GM19468 (cell line): ENCODE results near the gene QRFP.
"Not testable (repeated sequence)": the region's sequence is repeated elsewhere in the genome, so short reads cannot be mapped to it uniquely, and the experiment has no call there.

ENCODE experiments used
- ATAC-seq: cut with Tn5 transposase; IDR thresholded peaks from one replicate; pipeline ENCODE4 v1.9.1; 2021; ENCODE audit warnings: mild to moderate bottlenecking, moderate library complexity, moderate number of reproducible peaks; ENCODE audit not compliant: unreplicated experiment; ENCODE audit errors: extremely low read depth

The QRFP gene

GRCh38 chr9:130858739-130859705 is 37.6 kb downstream of the QRFP start:
- no peak for ATAC-seq

GRCh38 chr9:130857864-130858738 is 38.5 kb downstream of the QRFP start:
- ATAC-seq = no peak

DNA sequence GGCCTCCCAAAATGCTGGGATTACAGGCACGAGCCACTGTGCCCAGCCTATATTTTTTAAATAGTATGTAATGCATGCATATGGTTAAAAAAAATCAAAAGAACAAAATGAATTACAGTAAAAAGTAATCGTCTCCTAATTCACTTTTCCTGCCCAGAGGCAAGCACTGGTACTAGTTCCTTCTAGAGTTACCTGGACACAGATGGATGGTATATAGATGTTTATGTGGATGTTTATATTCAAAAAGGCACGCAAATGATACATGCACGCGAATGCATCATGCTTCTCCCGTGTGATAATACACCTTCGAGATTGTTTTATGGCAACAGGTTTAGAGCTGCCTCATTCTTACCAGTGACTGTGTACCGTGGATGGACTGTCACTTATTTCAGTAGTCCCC is 40.1 kb downstream of the QRFP start:
- ATAC-seq = no peak

GRCh38 chr9:130854835-130855234 is 41.8 kb downstream of the QRFP start:
- ATAC-seq = no peak

- ATAC-seq = no peak
Observed at GRCh38 chr9:130854092-130854491, 42.5 kb downstream of the QRFP start.

DNA sequence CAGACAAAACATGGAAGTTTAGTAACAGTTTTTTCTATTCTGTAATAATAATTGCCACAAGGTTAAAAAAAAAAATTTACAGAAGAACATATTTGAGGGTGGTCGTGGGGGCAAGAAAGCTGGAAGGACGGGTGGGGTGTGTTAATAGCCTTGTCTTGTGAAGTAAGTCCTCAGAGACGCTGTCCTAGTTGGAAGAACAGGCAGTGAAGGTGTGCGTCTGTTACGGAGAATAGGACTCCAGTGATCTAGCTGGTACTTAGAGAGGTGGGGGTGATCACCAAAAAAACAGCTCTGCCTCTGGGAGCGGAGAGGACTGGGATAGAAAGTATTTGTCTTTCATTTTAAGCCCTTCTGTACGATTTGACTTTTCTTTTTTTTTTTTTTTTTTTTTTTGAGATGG is 43.8 kb downstream of the QRFP start:
- ATAC-seq = no peak

GRCh38 chr9:130849356-130849755 is 47.3 kb downstream of the QRFP start:
- no peak for ATAC-seq

GRCh38 chr9:130848514-130848913 is 48.1 kb downstream of the QRFP start:
- not testable (repeated sequence) for ATAC-seq

- ATAC-seq = no peak
Observed at GRCh38 chr9:130847306-130848217, 49.0 kb downstream of the QRFP start.

DNA sequence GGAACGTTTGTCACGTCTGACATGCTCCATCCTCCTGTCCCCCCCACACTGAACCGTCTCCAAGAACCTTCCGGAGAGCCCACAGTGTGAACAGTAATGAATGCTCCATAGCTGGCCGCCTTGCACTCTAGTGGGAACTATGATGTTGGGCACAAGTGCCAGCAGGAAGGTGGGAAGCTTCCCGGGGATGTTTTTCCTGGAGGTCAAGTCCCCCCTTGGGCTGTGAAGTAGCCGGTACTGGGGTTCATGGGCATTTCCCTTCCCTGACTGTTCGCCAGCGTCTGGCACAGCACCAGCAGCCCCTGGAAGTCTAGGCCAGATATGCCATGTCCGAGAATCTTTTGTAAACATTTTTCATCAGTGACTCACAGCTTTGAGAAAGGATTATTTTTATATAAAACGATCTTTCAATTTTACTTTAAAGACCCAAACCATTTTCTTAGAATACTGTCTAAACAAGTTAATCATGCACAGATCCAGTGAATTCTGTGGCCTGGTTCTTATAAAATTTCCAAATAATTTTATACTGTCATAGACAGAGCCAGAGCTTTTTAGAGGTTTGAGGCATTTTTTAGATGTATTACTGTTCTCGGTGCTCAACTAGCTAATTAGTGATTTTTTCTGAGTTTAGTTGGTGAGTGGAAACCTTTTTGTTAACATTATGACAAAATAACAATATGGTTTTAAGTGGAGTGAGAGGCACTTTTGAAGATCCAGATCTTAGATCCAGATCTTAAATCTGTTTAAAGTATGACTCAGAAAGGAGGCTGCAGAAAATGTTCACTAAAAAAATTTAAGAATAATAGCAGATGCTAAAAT is 49.9 kb downstream of the QRFP start:
- ATAC-seq = no peak

DNA sequence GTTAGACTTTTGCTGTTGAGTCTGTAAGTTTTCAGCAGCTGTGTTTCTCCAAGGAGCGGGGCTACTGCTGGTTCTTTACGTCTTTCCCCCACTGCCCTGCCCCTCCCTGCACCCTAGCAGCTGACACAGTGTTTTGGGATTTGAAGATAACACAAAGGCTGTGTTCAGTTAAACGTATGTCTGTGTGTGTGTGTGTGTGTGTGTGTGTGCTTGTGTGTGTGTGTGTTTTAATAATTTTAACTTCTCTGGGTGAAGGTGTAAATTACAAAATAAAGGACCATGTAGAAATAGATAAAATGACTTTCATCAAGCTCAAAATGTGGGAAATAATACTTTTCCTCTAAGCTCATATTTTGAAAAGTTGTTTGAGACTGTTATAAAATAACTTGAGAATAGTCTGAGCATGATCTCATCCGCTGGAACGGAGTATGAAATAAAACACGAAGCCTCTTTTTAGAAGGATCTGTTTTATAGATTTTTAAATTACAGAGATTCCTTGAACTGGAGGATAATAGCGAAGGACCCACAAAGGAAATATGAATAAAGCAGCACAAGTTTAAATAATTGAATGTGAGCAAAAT is 50.6 kb downstream of the QRFP start:
- no peak for ATAC-seq

DNA sequence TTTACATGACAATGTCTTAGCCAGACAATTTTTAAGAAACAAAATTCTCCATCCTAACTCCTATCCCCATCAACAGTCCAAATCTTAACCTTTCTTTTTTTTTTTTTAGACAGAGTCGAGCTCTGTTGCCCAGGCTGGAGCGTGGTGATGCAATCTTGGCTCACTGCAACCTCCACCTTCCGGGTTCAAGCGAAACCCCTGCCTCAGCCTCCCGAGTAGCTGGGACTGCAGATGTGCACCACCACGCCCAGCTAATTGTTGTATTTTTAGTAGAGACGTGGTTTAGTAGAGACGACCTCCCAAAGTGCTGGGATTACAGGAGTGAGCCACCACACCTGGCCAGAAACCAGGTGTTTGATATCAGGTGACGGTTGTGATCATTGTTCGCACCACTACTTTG is 51.4 kb downstream of the QRFP start:
- no peak for ATAC-seq

DNA sequence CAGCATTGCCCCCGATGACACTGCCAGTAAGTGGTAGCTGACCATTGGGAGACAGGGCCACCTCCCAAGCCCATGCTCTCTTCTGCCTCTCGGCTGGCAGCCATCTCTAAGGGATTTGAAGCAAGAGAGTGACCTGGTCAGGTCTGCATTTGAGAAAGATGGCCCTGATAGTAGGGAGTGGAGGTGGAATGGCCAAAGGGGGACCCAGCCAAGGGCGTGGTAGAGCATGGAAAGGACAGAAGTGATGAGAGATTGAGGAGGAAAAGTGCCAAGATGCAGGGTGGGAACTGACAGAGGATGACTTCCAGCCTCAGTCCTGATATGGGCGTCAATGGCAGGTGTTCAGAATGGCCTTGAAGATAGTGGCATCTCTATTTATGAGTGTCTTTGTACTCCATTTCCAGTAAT is 52.6 kb downstream of the QRFP start:
- ATAC-seq = no peak

- no peak for ATAC-seq
Observed at GRCh38 chr9:130843049-130843908, 53.3 kb downstream of the QRFP start.
